ENCODE measurements around the gene EVA1C.

DNA sequence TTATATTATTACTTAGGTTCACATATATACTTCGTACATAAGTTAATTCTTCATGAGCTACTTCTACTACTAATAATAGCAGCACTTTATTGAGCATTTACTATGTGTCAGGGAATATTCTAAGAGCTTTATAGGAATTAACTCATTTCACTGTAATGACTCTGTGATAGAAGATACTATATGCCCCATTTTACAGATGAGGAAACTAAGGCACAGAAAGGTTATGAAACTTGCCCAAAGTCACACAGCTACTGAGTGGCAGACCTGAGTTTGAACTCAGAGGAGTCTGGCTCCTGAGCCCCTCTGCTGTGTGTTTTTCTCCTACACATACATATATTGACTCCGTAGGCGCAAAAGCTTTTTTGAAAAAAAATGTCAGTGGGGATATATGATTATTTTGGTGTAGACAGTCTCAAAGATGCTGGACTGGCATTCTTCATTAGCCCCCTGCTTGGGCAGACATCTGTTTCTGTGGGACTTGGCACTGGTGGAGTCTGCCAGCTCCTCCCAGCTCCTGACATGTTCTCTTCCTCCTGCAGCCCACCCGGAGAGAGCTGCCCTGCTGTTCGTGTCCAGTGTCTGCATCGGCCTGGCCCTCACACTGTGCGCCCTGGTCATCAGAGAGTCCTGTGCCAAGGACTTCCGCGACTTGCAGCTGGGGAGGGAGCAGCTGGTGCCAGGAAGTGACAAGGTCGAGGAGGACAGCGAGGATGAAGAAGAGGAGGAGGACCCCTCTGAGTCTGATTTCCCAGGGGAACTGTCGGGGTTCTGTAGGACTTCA, 102.0 kb downstream of the EVA1C start:
- no peak for TF ChIP-seq EZH2 (IDR thresholded peaks at IDR 0.05)
- TF ChIP-seq, protein P1, sequence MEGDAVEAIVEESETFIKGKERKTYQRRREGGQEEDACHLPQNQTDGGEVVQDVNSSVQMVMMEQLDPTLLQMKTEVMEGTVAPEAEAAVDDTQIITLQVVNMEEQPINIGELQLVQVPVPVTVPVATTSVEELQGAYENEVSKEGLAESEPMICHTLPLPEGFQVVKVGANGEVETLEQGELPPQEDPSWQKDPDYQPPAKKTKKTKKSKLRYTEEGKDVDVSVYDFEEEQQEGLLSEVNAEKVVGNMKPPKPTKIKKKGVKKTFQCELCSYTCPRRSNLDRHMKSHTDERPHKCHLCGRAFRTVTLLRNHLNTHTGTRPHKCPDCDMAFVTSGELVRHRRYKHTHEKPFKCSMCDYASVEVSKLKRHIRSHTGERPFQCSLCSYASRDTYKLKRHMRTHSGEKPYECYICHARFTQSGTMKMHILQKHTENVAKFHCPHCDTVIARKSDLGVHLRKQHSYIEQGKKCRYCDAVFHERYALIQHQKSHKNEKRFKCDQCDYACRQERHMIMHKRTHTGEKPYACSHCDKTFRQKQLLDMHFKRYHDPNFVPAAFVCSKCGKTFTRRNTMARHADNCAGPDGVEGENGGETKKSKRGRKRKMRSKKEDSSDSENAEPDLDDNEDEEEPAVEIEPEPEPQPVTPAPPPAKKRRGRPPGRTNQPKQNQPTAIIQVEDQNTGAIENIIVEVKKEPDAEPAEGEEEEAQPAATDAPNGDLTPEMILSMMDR (IDR thresholded peaks at IDR 0.05): no peak
- TF ChIP-seq EZH2phosphoT487 (IDR thresholded peaks at IDR 0.05): no peak

All from neural progenitor cell (in vitro differentiated cells).